ENCODE measurements around the gene KLF7. TPM values are rescaled to one million over a fixed set of nuclear protein-coding genes. Genes with fewer than 3 reads are reported as not detected.

KLF7 gene
- total RNA-seq, 6 experiments from 2014 or later, result 3.3 to 14.2 (median 10.2) TPM

DNA sequence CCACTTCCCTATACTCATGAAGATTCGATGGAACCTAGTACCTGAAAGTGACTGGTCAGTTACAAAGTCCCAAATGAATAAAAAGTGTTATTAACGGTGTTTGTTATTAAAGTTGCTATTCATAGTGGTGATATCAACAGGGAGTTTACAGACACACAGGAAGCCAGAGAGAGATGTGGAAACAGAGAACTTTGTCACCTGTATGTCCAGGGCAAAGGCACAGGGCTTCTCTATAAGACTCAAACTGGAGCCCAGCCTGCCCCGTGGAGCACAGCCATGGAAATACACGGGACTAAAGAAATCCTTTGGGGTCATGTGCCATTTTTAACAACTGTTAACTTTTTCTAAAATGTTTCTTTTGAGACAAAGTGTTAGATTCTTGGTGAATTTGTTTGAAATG lies 68.5 kb downstream of the KLF7 start:
- Histone ChIP-seq H3K4me3 (no peak overlapping the region), H3K4me1 (peaks cover 0 to 8% (median 0%) of the 10 kb centered on the region in 4 donors), H3K27me3 (no peaks in the 10 kb centered on the region), H3K9me3 (no peaks in the 10 kb centered on the region), H3K27ac (no peak overlapping the region), H3K36me3 (no peaks in the 10 kb centered on the region)
- intact Hi-C loops (cut with DNase I), result no loop called here
- 35% methylated on average over 4 of the region's 4 CpGs for WGBS (ENCODE audit: insufficient coverage, low coverage, low lambda C conversion rate, missing lambda C conversion rate)
- peak; percentile 50 to 97 (median 82) for ATAC-seq
- no peak for TF ChIP-seq POLR2A (IDR thresholded peaks at IDR 0.05)
- TF ChIP-seq CTCF (IDR thresholded peaks at IDR 0.05), result no peak
- peak in 1 of 3 donors; percentile 32 for DNase-seq

DNA sequence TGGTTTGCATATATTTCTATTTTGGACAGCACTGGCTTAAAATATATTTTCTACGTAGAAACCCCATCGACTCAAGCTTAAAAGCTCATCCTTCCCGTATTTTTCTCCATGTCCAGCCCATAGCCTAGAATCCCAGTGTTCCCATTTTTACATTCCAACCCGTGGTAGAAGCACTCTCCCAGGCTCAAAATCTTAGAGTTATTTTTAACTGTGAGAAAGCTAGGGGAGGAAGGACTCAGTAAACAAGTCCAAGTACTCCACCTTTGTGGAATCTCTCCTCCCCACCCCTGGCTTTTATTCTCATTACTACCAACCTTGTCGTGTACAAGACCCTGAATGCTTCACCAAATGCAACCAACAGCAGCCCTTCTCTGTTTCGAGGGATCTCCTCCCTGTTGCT lies 69.8 kb downstream of the KLF7 start:
- H3K4me3 ChIP-seq, result no peak overlapping the region

GRCh38 chr2:207093234-207093633 lies 72.5 kb downstream of the KLF7 start:
- Histone ChIP-seq H3K27me3 (no peaks in the 10 kb centered on the region), H3K27ac (no peak overlapping the region), H3K9me3 (no peaks in the 10 kb centered on the region), H3K36me3 (no peaks in the 10 kb centered on the region), H3K4me3 (no peak overlapping the region), H3K4me1 (peaks cover 0 to 8% (median 0%) of the 10 kb centered on the region in 4 donors)
- intact Hi-C loops (cut with DNase I), result no loop called here
- WGBS (ENCODE audit: insufficient coverage, low coverage, low lambda C conversion rate, missing lambda C conversion rate), result 77% methylated on average over 5 of the region's 6 CpGs
- ATAC-seq (no peak), DNase-seq (no peak)
- TF ChIP-seq POLR2A (IDR thresholded peaks at IDR 0.05) (no peak), CTCF (IDR thresholded peaks at IDR 0.05) (no peak)

More for the DNA sequence above, 69.8 kb downstream of the KLF7 start:
- 62% methylated on average over 6 of the region's 6 CpGs for WGBS (ENCODE audit: insufficient coverage, low coverage, low lambda C conversion rate, missing lambda C conversion rate)
- no peak for DNase-seq
- no peaks in the 10 kb centered on the region for H3K9me3 ChIP-seq
- H3K36me3 ChIP-seq, result no peaks in the 10 kb centered on the region
- no peak for TF ChIP-seq CTCF (IDR thresholded peaks at IDR 0.05)
- no peak for TF ChIP-seq POLR2A (IDR thresholded peaks at IDR 0.05)
- H3K27me3 ChIP-seq, result no peaks in the 10 kb centered on the region
- intact Hi-C loops (cut with DNase I), result no loop called here
- H3K27ac ChIP-seq, result no peak overlapping the region
- ATAC-seq, result no peak
- H3K4me1 ChIP-seq, result peaks cover 0 to 8% (median 0%) of the 10 kb centered on the region in 4 donors

DNA sequence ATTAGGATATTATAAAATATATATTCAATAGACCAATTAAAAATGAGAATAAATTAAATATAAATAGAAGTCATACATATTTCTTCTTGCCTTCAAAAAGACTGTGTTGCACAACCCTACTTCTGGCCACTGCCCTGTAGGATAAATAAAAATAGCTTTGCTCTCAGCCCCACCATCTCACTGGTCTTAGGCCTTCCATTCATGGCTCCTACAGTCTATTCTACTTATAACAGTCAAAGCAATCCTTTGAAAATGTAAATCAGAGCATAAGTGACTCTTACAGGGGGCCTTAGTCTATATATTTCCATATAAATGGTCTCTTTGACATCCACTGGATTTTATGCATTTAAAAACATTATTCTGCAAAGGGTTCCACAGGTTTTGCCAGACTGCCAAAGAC lies 72.9 kb downstream of the KLF7 start:
- no peak for DNase-seq
- H3K4me1 ChIP-seq, result peaks cover 0 to 8% (median 0%) of the 10 kb centered on the region in 4 donors
- no peaks in the 10 kb centered on the region for H3K9me3 ChIP-seq
- intact Hi-C loops (cut with DNase I), result no loop called here
- no peaks in the 10 kb centered on the region for H3K27me3 ChIP-seq
- ATAC-seq, result no peak
- TF ChIP-seq CTCF (IDR thresholded peaks at IDR 0.05), result no peak
- TF ChIP-seq POLR2A (IDR thresholded peaks at IDR 0.05), result no peak
- no peak overlapping the region for H3K27ac ChIP-seq
- no peaks in the 10 kb centered on the region for H3K36me3 ChIP-seq
- H3K4me3 ChIP-seq, result no peak overlapping the region

DNA sequence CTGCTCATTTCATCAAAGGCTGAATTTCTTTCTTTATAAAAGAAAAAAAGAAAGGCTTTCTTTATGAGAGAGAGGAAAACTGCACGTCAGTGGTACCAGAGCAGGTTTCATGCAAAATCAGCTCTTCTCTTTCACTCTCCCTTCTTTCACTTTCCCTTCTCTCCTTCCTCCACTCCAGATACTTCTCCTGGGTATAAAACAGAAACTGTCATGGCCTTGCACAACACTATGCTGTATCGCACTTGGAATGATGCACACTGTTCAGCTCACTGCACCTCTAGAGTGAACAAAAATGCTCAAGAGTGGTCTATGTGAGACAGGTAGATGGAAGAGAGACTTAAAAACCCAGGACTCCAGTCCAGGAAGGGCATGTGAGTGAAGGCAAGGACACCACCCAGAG lies 73.8 kb downstream of the KLF7 start:
- H3K27ac ChIP-seq, result no peak overlapping the region
- no peak for DNase-seq
- ATAC-seq, result peak in 1 of 4 donors; percentile 12
- no peaks in the 10 kb centered on the region for H3K27me3 ChIP-seq
- WGBS (ENCODE audit: insufficient coverage, low coverage, low lambda C conversion rate, missing lambda C conversion rate), result 87% methylated on average over 2 of the region's 2 CpGs
- intact Hi-C loops (cut with DNase I), result no loop called here
- no peak overlapping the region for H3K4me3 ChIP-seq
- H3K4me1 ChIP-seq, result peaks cover 0 to under 1% (median 0%) of the 10 kb centered on the region in 4 donors
- H3K36me3 ChIP-seq, result no peaks in the 10 kb centered on the region
- no peak for TF ChIP-seq CTCF (IDR thresholded peaks at IDR 0.05)
- no peak for TF ChIP-seq POLR2A (IDR thresholded peaks at IDR 0.05)
- no peaks in the 10 kb centered on the region for H3K9me3 ChIP-seq

Measured in right lobe of liver (tissue), 6 donors.